Mammary epithelial cell (primary cell): Measurements from ENCODE around the gene ZBTB9.

Experiments
- CTCF ChIP-seq, 2 donors: IDR thresholded peaks in 1 of 2; conservative IDR thresholded peaks in 1 of 2; 2 replicates each; pipeline ENCODE4 v1.5.1; 2011 to 2012; ENCODE audit warnings: inconsistent platforms in 2 of 2, low read length in 2 of 2, mild to moderate bottlenecking in 2 of 2, control low read depth in 1 of 2, low read depth in 1 of 2; ENCODE audit not compliant: insufficient read depth in 1 of 2; ENCODE audit errors: extremely low read depth in 1 of 2
- EZH2 ChIP-seq: IDR thresholded peaks from 2 replicates; pipeline ENCODE4 v1.6.1; 2012; ENCODE audit warnings: low read length, inconsistent platforms, borderline replicate concordance

GRCh38 chr6:33442283-33442682 is 12.1 kb upstream of the ZBTB9 start:
- TF ChIP-seq EZH2 (no peak), CTCF (conservative IDR thresholded peaks at IDR 0.05 in 1 of 2, IDR thresholded peaks at IDR 0.05 in 1 of 2; ENCODE audit: extremely low read depth in 1 of 2, insufficient read depth in 1 of 2, low read depth in 1 of 2, low read length in 2 of 2) (no peak)
